Measurements from ENCODE around the gene LRP8.

- TF ChIP-seq CTCF (IDR thresholded peaks at IDR 0.05) (no peak), POLR2AphosphoS5 (IDR thresholded peaks at IDR 0.05) (no peak), EP300 (IDR thresholded peaks at IDR 0.05) (no peak), POLR2A (IDR thresholded peaks at IDR 0.05) (no peak)
These were observed 21.7 kb downstream of the LRP8 start for GRCh38 chr1:53306168-53306567.

Measured in stomach (tissue), 4 donors.